Measurements from ENCODE around the gene VDAC1. TPM values are rescaled to one million over a fixed set of nuclear protein-coding genes. Genes with fewer than 3 reads are reported as not detected.
"Not testable (repeated sequence)": the region's sequence is repeated elsewhere in the genome, so short reads cannot be mapped to it uniquely, and the experiment has no call there.

The VDAC1 gene
- total RNA-seq, 1 experiment from 2014 or later = 402 TPM

- DNase-seq (ENCODE audit: low read depth) = peak; percentile 77
These were observed 37.0 kb downstream of the VDAC1 start for GRCh38 chr5:133967698-133968203.

GRCh38 chr5:133967124-133967523 is 37.7 kb downstream of the VDAC1 start:
- peak; percentile 23 for DNase-seq (ENCODE audit: low read depth)

- no peak for DNase-seq (ENCODE audit: low read depth)
These were observed 38.7 kb downstream of the VDAC1 start for GRCh38 chr5:133966090-133966489.

- DNase-seq (ENCODE audit: low read depth) = no peak
These were observed 41.2 kb downstream of the VDAC1 start for GRCh38 chr5:133963493-133964128.

GRCh38 chr5:133962801-133963476 is 41.8 kb downstream of the VDAC1 start:
- DNase-seq (ENCODE audit: low read depth) = peak; percentile 85

GRCh38 chr5:133962131-133962530 is 42.6 kb downstream of the VDAC1 start:
- DNase-seq (ENCODE audit: low read depth) = no peak

GRCh38 chr5:133959643-133960042 is 45.1 kb downstream of the VDAC1 start:
- DNase-seq (ENCODE audit: low read depth) = no peak

GRCh38 chr5:133957591-133957990 is 47.2 kb downstream of the VDAC1 start:
- DNase-seq (ENCODE audit: low read depth) = no peak

- DNase-seq (ENCODE audit: low read depth) = no peak
These were observed 47.7 kb downstream of the VDAC1 start for GRCh38 chr5:133957080-133957479.

GRCh38 chr5:133956196-133956595 is 48.6 kb downstream of the VDAC1 start:
- not testable (repeated sequence) for DNase-seq (ENCODE audit: low read depth)

- DNase-seq (ENCODE audit: low read depth) = peak; percentile 32
These were observed 51.1 kb downstream of the VDAC1 start for GRCh38 chr5:133953568-133954145.

- DNase-seq (ENCODE audit: low read depth) = peak; percentile 88
These were observed 51.8 kb downstream of the VDAC1 start for GRCh38 chr5:133952729-133953567.

GRCh38 chr5:133950821-133951612 is 53.8 kb downstream of the VDAC1 start:
- DNase-seq (ENCODE audit: low read depth) = no peak

GRCh38 chr5:133948721-133949120 is 56.1 kb downstream of the VDAC1 start:
- no peak for DNase-seq (ENCODE audit: low read depth)

- no peak for DNase-seq (ENCODE audit: low read depth)
These were observed 57.3 kb downstream of the VDAC1 start for GRCh38 chr5:133947431-133947841.

GRCh38 chr5:133945568-133945967 is 59.2 kb downstream of the VDAC1 start:
- no peak for DNase-seq (ENCODE audit: low read depth)

- peak; percentile 57 for DNase-seq (ENCODE audit: low read depth)
These were observed 60.3 kb downstream of the VDAC1 start for GRCh38 chr5:133944263-133945185.

GRCh38 chr5:133943475-133943817 is 61.3 kb downstream of the VDAC1 start:
- no peak for DNase-seq (ENCODE audit: low read depth)

GRCh38 chr5:133942614-133943474 is 61.9 kb downstream of the VDAC1 start:
- DNase-seq (ENCODE audit: low read depth) = peak; percentile 65
